SK-N-SH treated with all-trans-retinoic acid at 6 μM for 48 hours (cell line): ENCODE results near the gene DDX41.

Source experiments
- BACH2 ChIP-seq: fragments of 250-450 bp; sonication (Bioruptor Pico); IDR thresholded peaks from 2 replicates; pipeline ENCODE4 v1.9.0; 2021; ENCODE audit warnings: mild to moderate bottlenecking, borderline replicate concordance
- CSDC2 ChIP-seq: fragments of 250-450 bp; sonication (Bioruptor Pico); IDR thresholded peaks from 2 replicates; pipeline ENCODE4 v1.5.0; 2020; ENCODE audit warnings: mild to moderate bottlenecking, moderate library complexity
- GLIS3 ChIP-seq: fragments of 250-450 bp; sonication (Bioruptor Pico); IDR thresholded peaks from 2 replicates; pipeline ENCODE4 v1.5.0; 2020; ENCODE audit warnings: mild to moderate bottlenecking, moderate library complexity
- OSR1 ChIP-seq: fragments of 250-450 bp; sonication (Bioruptor Pico); IDR thresholded peaks from 2 replicates; pipeline ENCODE4 v1.8.0; 2022; ENCODE audit warnings: moderate library complexity, mild to moderate bottlenecking, inconsistent platforms
- ZC3H10 ChIP-seq: fragments of 250-450 bp; sonication (Bioruptor Pico); IDR thresholded peaks from 2 replicates; pipeline ENCODE4 v1.5.1; 2021; ENCODE audit warnings: mild to moderate bottlenecking, moderate library complexity
- ZNF565 ChIP-seq: fragments of 450-650 bp; formaldehyde crosslinking; conservative IDR thresholded peaks from 2 replicates; pipeline ENCODE4 v1.5.0; 2020; ENCODE audit warnings: low read depth, mild to moderate bottlenecking, moderate library complexity
- ZNF8 ChIP-seq: fragments of 450-650 bp; formaldehyde crosslinking; IDR thresholded peaks from 2 replicates; pipeline ENCODE4 v1.5.0; 2020; ENCODE audit warnings: mild to moderate bottlenecking, moderate library complexity
- TF ChIP-seq, protein P1 (sequence below): fragments of 250-450 bp; sonication (Bioruptor Pico); IDR thresholded peaks from 2 replicates; pipeline ENCODE4 v1.5.1; 2020; ENCODE audit warnings: low read depth, mild to moderate bottlenecking, moderate library complexity
- TF ChIP-seq, protein P2 (sequence below): fragments of 250-450 bp; sonication (Bioruptor Pico); IDR thresholded peaks from 2 replicates; pipeline ENCODE4 v1.8.0; 2021; ENCODE audit warnings: low read depth, mild to moderate bottlenecking, moderate library complexity, borderline replicate concordance

- TF ChIP-seq GLIS3 = no peak
- TF ChIP-seq ZNF565 = no peak
- TF ChIP-seq, protein P1, sequence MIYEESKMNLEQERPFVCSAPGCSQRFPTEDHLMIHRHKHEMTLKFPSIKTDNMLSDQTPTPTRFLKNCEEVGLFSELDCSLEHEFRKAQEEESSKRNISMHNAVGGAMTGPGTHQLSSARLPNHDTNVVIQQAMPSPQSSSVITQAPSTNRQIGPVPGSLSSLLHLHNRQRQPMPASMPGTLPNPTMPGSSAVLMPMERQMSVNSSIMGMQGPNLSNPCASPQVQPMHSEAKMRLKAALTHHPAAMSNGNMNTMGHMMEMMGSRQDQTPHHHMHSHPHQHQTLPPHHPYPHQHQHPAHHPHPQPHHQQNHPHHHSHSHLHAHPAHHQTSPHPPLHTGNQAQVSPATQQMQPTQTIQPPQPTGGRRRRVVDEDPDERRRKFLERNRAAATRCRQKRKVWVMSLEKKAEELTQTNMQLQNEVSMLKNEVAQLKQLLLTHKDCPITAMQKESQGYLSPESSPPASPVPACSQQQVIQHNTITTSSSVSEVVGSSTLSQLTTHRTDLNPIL = no peak
- TF ChIP-seq ZC3H10 (CRISPR knock-in tag) = no peak
- TF ChIP-seq BACH2 (CRISPR knock-in tag) = no peak
- TF ChIP-seq ZNF8 (CRISPR knock-in tag) = no peak
- TF ChIP-seq, protein P2, sequence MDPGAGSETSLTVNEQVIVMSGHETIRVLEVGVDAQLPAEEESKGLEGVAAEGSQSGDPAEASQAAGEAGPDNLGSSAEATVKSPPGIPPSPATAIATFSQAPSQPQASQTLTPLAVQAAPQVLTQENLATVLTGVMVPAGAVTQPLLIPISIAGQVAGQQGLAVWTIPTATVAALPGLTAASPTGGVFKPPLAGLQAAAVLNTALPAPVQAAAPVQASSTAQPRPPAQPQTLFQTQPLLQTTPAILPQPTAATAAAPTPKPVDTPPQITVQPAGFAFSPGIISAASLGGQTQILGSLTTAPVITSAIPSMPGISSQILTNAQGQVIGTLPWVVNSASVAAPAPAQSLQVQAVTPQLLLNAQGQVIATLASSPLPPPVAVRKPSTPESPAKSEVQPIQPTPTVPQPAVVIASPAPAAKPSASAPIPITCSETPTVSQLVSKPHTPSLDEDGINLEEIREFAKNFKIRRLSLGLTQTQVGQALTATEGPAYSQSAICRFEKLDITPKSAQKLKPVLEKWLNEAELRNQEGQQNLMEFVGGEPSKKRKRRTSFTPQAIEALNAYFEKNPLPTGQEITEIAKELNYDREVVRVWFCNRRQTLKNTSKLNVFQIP (CRISPR knock-in tag) = no peak
- no peak for TF ChIP-seq OSR1
- TF ChIP-seq CSDC2 (CRISPR knock-in tag) = no peak
These were observed 21.3 kb downstream of the DDX41 start for GRCh38 chr5:177495243-177496060.
